Measurements from ENCODE around the gene SLC25A51.

SLC25A51 gene

GRCh38 chr9:37876376-37876775, 27.6 kb downstream of the SLC25A51 start:
- Histone ChIP-seq H3K27ac (no peak overlapping the region), H3K79me2 (ENCODE audit: insufficient read depth, low read depth) (no peaks in the 10 kb centered on the region), H2AFZ (ENCODE audit: low read depth) (no peak overlapping the region), H3K4me2 (no peak overlapping the region), H4K20me1 (ENCODE audit: insufficient read depth) (no peaks in the 10 kb centered on the region), H3K9ac (no peak overlapping the region), H3K4me3 (IDR thresholded peaks at IDR 0.05; ENCODE audit: insufficient read depth, low read depth, low read length) (no peak overlapping the region), H3K27me3 (ENCODE audit: insufficient read depth, low read depth) (no peaks in the 10 kb centered on the region), H3K36me3 (ENCODE audit: insufficient read depth) (no peaks in the 10 kb centered on the region), H3K4me1 (ENCODE audit: low read depth, poor library complexity, severe bottlenecking) (no peaks in the 10 kb centered on the region)
- TF ChIP-seq CTCF (conservative IDR thresholded peaks at IDR 0.05; ENCODE audit: low read depth, low read length), result no peak

- H3K4me3 ChIP-seq (IDR thresholded peaks at IDR 0.05; ENCODE audit: insufficient read depth, low read depth, low read length), result no peak overlapping the region
- no peaks in the 10 kb centered on the region for H3K4me1 ChIP-seq (ENCODE audit: low read depth, poor library complexity, severe bottlenecking)
- H3K27me3 ChIP-seq (ENCODE audit: insufficient read depth, low read depth), result no peaks in the 10 kb centered on the region
- H3K27ac ChIP-seq, result no peak overlapping the region
- no peak for TF ChIP-seq CTCF (conservative IDR thresholded peaks at IDR 0.05; ENCODE audit: low read depth, low read length)
- H3K36me3 ChIP-seq (ENCODE audit: insufficient read depth), result no peaks in the 10 kb centered on the region
- H3K9ac ChIP-seq, result no peak overlapping the region
- no peaks in the 10 kb centered on the region for H3K79me2 ChIP-seq (ENCODE audit: insufficient read depth, low read depth)
- no peak overlapping the region for H2AFZ ChIP-seq (ENCODE audit: low read depth)
- H3K4me2 ChIP-seq, result no peak overlapping the region
- H4K20me1 ChIP-seq (ENCODE audit: insufficient read depth), result no peaks in the 10 kb centered on the region
Measured at GRCh38 chr9:37873955-37874354, 30.0 kb downstream of the SLC25A51 start.

GRCh38 chr9:37870799-37871176, 33.1 kb downstream of the SLC25A51 start:
- H3K4me2 ChIP-seq, result no peak overlapping the region
- H2AFZ ChIP-seq (ENCODE audit: low read depth), result no peak overlapping the region
- H3K4me1 ChIP-seq (ENCODE audit: low read depth, poor library complexity, severe bottlenecking), result no peaks in the 10 kb centered on the region
- no peaks in the 10 kb centered on the region for H3K36me3 ChIP-seq (ENCODE audit: insufficient read depth)
- H4K20me1 ChIP-seq (ENCODE audit: insufficient read depth), result no peaks in the 10 kb centered on the region
- no peaks in the 10 kb centered on the region for H3K79me2 ChIP-seq (ENCODE audit: insufficient read depth, low read depth)
- H3K4me3 ChIP-seq (IDR thresholded peaks at IDR 0.05; ENCODE audit: insufficient read depth, low read depth, low read length), result no peak overlapping the region
- no peaks in the 10 kb centered on the region for H3K27me3 ChIP-seq (ENCODE audit: insufficient read depth, low read depth)
- TF ChIP-seq CTCF (conservative IDR thresholded peaks at IDR 0.05; ENCODE audit: low read depth, low read length), result no peak
- no peak overlapping the region for H3K27ac ChIP-seq
- H3K9ac ChIP-seq, result no peak overlapping the region

GRCh38 chr9:37870081-37870798, 33.7 kb downstream of the SLC25A51 start:
- Histone ChIP-seq H3K79me2 (ENCODE audit: insufficient read depth, low read depth) (no peaks in the 10 kb centered on the region), H3K36me3 (ENCODE audit: insufficient read depth) (no peaks in the 10 kb centered on the region), H3K27me3 (ENCODE audit: insufficient read depth, low read depth) (no peaks in the 10 kb centered on the region), H3K27ac (no peak overlapping the region), H3K9ac (no peak overlapping the region), H2AFZ (ENCODE audit: low read depth) (no peak overlapping the region), H3K4me3 (IDR thresholded peaks at IDR 0.05; ENCODE audit: insufficient read depth, low read depth, low read length) (no peak overlapping the region), H3K4me1 (ENCODE audit: low read depth, poor library complexity, severe bottlenecking) (no peaks in the 10 kb centered on the region), H3K4me2 (no peak overlapping the region), H4K20me1 (ENCODE audit: insufficient read depth) (no peaks in the 10 kb centered on the region)
- TF ChIP-seq CTCF (conservative IDR thresholded peaks at IDR 0.05; ENCODE audit: low read depth, low read length), result no peak

Data from KMS-11 (cell line).